Measurements from ENCODE around the gene GPR6. TPM values are rescaled to one million over a fixed set of nuclear protein-coding genes. Genes with fewer than 3 reads are reported as not detected.

Gene GPR6
- total and polyA plus RNA-seq, 9 donors: not detected

DNA sequence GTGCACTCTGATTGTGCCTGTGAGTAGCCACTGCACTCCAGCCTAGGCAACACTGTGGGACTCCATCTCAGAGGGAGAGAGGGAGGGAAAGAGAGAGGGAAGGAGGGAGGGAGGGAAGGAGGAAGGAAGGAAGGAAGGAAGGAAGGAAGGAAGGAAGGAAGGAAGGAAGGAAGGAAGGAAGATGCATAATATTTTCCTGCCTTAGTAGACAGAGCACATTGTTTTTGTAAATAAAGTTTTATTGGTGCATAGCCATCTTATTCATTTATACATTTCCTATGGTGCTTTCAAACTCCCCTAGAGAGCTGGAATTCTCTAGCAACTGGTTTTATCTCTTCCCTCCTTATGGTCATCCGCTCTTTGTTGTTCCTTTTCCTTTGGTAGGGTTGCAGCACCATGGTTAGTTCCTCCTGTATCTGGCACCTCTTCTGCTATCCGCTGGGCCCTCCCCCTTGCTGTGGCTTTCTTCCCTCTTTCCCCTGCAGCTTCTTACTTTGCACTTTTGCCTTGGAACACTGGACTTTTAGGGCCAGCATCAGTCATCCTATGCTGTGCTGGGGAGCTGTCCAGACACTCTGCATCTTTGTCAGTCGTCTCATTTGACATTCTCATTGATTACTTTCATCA is 20.2 kb downstream of the GPR6 start:
- Histone ChIP-seq H3K27me3 (ENCODE audit: control insufficient read depth, insufficient read depth, low read length) (no peaks in the 10 kb centered on the region), H3K27ac (ENCODE audit: low read length) (no peak overlapping the region), H3K9me3 (replicated peaks; ENCODE audit: control insufficient read depth, low read depth, low read length) (no peaks in the 10 kb centered on the region), H3K4me1 (ENCODE audit: control insufficient read depth, insufficient read depth, low read length) (no peaks in the 10 kb centered on the region), H3K4me3 (ENCODE audit: low read length) (no peak overlapping the region), H3K36me3 (ENCODE audit: control insufficient read depth, insufficient read depth, low read length) (no peaks in the 10 kb centered on the region)
- no peak for DNase-seq
- 25% methylated on average over 2 of the region's 3 CpGs for WGBS (ENCODE audit: insufficient coverage)

DNA sequence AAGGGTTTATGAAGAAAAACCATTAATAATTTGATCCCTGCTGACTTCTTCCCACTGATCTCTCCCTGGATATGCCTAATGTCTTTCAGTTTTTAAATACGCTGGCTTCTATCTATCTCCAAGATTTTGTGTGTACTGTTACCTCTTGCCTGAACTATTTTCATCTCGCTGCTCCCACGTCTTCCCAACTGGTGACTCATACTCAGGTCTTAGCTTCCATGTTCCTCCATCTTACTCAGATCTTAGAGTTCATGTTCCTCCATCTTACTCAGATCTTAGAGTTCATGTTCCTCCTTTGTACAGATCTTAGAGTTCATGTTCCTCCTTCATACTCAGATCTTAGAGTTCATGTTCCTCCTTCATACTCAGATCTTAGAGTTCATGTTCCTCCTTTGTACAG is 21.6 kb downstream of the GPR6 start:
- no peak overlapping the region for H3K27ac ChIP-seq (ENCODE audit: low read length)
- no peaks in the 10 kb centered on the region for H3K36me3 ChIP-seq (ENCODE audit: control insufficient read depth, insufficient read depth, low read length)
- no peaks in the 10 kb centered on the region for H3K4me1 ChIP-seq (ENCODE audit: control insufficient read depth, insufficient read depth, low read length)
- H3K4me3 ChIP-seq (ENCODE audit: low read length): no peak overlapping the region
- no peaks in the 10 kb centered on the region for H3K9me3 ChIP-seq (replicated peaks; ENCODE audit: control insufficient read depth, low read depth, low read length)
- 87% methylated on average over 3 of the region's 3 CpGs for WGBS (ENCODE audit: insufficient coverage)
- H3K27me3 ChIP-seq (ENCODE audit: control insufficient read depth, insufficient read depth, low read length): no peaks in the 10 kb centered on the region
- DNase-seq: no peak

DNA sequence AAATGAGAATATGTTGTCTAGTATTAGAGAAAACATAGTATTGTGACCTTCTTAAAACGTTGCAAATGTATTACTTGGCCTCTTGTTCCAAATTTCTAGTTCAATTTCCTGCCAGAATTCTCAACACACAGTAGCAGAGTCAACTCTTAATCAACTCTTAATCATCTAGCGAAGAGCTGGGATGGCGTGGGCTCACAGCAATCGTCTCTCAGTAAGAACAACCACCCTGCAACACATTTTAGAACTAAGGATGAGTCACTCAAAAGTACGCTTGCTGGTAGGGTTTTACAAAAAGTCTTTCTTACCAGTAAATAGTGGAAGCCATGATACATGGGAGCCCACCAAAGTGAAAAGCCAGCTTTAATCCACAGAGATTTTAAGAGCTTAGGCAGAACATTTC is 24.6 kb downstream of the GPR6 start:
- H3K27me3 ChIP-seq (ENCODE audit: control insufficient read depth, insufficient read depth, low read length): no peaks in the 10 kb centered on the region
- WGBS (ENCODE audit: insufficient coverage): no CpG with 5 or more reads among the region's 5 CpGs
- no peaks in the 10 kb centered on the region for H3K4me1 ChIP-seq (ENCODE audit: control insufficient read depth, insufficient read depth, low read length)
- H3K9me3 ChIP-seq (replicated peaks; ENCODE audit: control insufficient read depth, low read depth, low read length): no peaks in the 10 kb centered on the region
- H3K27ac ChIP-seq (ENCODE audit: low read length): no peak overlapping the region
- no peak overlapping the region for H3K4me3 ChIP-seq (ENCODE audit: low read length)
- no peak for DNase-seq
- no peaks in the 10 kb centered on the region for H3K36me3 ChIP-seq (ENCODE audit: control insufficient read depth, insufficient read depth, low read length)

DNA sequence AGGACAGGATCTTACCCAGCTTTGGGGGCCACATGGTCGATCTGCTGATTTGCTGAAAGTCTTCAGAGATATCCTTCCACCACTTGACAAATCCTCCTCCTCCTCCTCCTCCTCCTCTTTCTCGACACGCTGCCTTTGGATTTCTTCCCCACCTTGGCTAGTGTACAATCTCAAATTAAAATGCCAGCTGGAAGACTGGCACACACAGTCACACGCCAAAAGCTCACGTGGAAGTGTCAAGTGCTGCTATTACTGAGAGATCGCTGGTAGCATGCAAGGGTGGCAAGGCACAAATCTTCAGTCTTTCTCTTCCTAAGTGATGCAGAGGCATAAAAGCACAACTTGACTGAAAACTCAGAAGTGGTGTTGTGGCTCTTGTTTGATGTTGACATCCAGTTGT is 35.3 kb downstream of the GPR6 start:
- Histone ChIP-seq H3K36me3 (ENCODE audit: control insufficient read depth, insufficient read depth, low read length) (no peaks in the 10 kb centered on the region), H3K27ac (ENCODE audit: low read length) (no peak overlapping the region), H3K4me3 (ENCODE audit: low read length) (no peak overlapping the region), H3K4me1 (ENCODE audit: control insufficient read depth, insufficient read depth, low read length) (no peaks in the 10 kb centered on the region), H3K9me3 (replicated peaks; ENCODE audit: control insufficient read depth, low read depth, low read length) (no peaks in the 10 kb centered on the region), H3K27me3 (ENCODE audit: control insufficient read depth, insufficient read depth, low read length) (no peaks in the 10 kb centered on the region)
- DNase-seq: no peak
- WGBS (ENCODE audit: insufficient coverage): 81% methylated on average over 3 of the region's 6 CpGs

DNA sequence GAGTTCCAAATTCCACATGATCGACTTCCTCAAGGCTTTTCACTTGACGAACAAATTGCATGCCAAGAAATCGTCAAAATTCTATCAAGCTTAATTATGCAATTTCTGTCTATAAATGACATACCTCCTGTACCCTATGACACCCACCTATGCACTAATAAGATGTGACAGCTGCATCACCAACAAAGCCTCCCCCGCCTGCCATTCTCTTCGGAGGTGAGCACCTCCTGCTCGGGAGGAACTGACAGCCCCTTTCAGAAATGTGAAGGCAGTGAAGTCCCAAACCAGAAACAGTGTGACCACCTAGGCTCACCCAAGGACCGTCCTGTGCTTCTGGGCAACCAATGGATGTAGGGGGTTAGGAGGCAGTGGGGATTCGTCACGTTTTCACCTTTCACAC is 37.1 kb downstream of the GPR6 start:
- 80% methylated on average over 8 of the region's 9 CpGs for WGBS (ENCODE audit: insufficient coverage)
- Histone ChIP-seq H3K4me1 (ENCODE audit: control insufficient read depth, insufficient read depth, low read length) (no peaks in the 10 kb centered on the region), H3K9me3 (replicated peaks; ENCODE audit: control insufficient read depth, low read depth, low read length) (no peaks in the 10 kb centered on the region), H3K4me3 (ENCODE audit: low read length) (no peak overlapping the region), H3K27me3 (ENCODE audit: control insufficient read depth, insufficient read depth, low read length) (no peaks in the 10 kb centered on the region), H3K36me3 (ENCODE audit: control insufficient read depth, insufficient read depth, low read length) (no peaks in the 10 kb centered on the region), H3K27ac (ENCODE audit: low read length) (no peak overlapping the region)
- no peak for DNase-seq

DNA sequence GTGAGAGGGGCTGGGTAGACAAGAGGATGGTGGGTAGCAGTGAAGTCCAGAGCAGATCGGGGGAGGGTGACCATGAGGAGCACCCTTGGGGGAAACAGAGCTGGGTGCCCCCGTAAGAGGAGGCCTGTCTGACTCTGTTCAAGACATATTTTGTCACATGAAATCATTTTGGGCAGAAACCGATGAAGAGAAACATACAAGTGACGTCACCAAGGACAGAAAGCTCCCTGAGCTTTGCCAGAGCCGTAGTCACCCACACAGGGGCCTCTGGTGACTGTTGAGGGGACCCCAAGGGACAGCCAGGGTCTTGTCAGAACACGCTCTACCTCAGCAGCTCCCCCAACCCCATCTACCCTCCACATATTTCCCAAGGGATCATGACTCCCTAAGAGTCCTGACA is 39.2 kb downstream of the GPR6 start:
- DNase-seq: no peak
- H3K4me1 ChIP-seq (ENCODE audit: control insufficient read depth, insufficient read depth, low read length): no peaks in the 10 kb centered on the region
- H3K4me3 ChIP-seq (ENCODE audit: low read length): no peak overlapping the region
- H3K9me3 ChIP-seq (replicated peaks; ENCODE audit: control insufficient read depth, low read depth, low read length): no peaks in the 10 kb centered on the region
- H3K27ac ChIP-seq (ENCODE audit: low read length): no peak overlapping the region
- 88% methylated on average over 5 of the region's 6 CpGs for WGBS (ENCODE audit: insufficient coverage)
- no peaks in the 10 kb centered on the region for H3K36me3 ChIP-seq (ENCODE audit: control insufficient read depth, insufficient read depth, low read length)
- no peaks in the 10 kb centered on the region for H3K27me3 ChIP-seq (ENCODE audit: control insufficient read depth, insufficient read depth, low read length)

DNA sequence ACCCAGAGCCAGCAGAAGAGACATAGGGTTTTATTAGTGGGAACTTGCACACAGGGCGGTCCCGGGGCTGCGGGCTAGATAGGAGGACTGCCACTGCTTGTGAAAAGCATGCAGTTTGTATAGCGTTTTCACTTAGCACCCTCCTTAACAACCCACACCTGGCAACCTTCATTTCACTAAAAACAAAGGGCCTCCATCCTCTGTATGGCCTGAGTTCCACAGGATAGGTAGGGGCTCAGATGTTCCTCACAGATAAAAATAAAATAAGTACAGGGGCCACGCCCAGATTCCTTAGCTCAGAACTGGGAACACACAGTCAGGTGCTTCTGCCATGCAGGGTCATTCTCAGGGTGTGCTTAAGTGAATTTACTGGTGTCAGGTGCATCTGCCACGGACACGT is 39.8 kb downstream of the GPR6 start:
- Histone ChIP-seq H3K9me3 (replicated peaks; ENCODE audit: control insufficient read depth, low read depth, low read length) (no peaks in the 10 kb centered on the region), H3K36me3 (ENCODE audit: control insufficient read depth, insufficient read depth, low read length) (no peaks in the 10 kb centered on the region), H3K4me1 (ENCODE audit: control insufficient read depth, insufficient read depth, low read length) (no peaks in the 10 kb centered on the region), H3K4me3 (ENCODE audit: low read length) (no peak overlapping the region), H3K27ac (ENCODE audit: low read length) (no peak overlapping the region), H3K27me3 (ENCODE audit: control insufficient read depth, insufficient read depth, low read length) (no peaks in the 10 kb centered on the region)
- 81% methylated on average over 6 of the region's 7 CpGs for WGBS (ENCODE audit: insufficient coverage)
- DNase-seq: no peak

DNA sequence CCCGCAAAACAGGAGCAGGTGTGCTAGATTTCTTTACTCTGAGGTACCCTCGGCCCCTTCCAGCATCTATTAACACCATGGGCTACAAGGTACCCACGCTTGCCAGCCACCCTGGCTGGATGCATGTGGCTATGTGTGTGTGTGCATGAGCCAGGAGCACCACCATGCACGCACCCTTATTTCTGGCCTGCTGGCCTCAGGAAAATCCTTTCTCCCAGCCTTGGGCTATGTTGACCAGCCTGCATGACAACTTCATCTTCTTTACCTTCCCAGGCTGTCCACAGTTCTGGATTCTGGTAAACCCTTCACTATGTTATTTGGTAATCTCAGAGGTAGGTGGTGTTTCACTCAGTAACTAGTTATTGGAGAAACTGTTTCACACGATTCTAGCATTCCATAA is 40.4 kb downstream of the GPR6 start:
- 83% methylated on average over 1 of the region's 5 CpGs for whole genome bisulfite sequencing (ENCODE audit: insufficient coverage)
- no peaks in the 10 kb centered on the region for H3K36me3 ChIP-seq (ENCODE audit: control insufficient read depth, insufficient read depth, low read length)
- no peak overlapping the region for H3K4me3 ChIP-seq (ENCODE audit: low read length)

DNA sequence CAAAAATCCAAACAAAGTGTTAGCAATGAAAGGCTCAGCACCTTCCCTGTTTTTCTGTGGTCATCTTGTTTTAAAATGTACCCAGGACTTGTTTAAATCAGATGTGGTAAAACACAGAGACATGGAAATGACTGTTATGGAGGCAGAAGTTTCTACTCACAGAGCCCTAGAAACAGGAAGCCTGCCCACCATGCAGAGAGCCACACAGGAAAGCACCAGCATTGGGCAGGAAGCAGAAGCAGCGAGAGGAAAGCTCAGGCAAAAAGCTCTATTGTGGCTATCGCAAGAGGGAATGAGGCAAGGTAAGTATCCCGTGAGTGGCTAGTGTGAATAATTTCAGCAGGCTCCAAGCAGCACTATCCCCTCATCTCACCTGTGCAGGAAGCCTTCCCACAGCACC is 42.8 kb downstream of the GPR6 start:
- no CpG with 5 or more reads among the region's 3 CpGs for WGBS (ENCODE audit: insufficient coverage)
- H3K4me1 ChIP-seq (ENCODE audit: control insufficient read depth, insufficient read depth, low read length): no peaks in the 10 kb centered on the region

More for the DNA sequence above, 40.4 kb downstream of the GPR6 start:
- Histone ChIP-seq H3K27me3 (ENCODE audit: control insufficient read depth, insufficient read depth, low read length) (no peaks in the 10 kb centered on the region), H3K4me1 (ENCODE audit: control insufficient read depth, insufficient read depth, low read length) (no peaks in the 10 kb centered on the region), H3K9me3 (replicated peaks; ENCODE audit: control insufficient read depth, low read depth, low read length) (no peaks in the 10 kb centered on the region), H3K27ac (ENCODE audit: low read length) (no peak overlapping the region)
- DNase-seq: no peak

DNA sequence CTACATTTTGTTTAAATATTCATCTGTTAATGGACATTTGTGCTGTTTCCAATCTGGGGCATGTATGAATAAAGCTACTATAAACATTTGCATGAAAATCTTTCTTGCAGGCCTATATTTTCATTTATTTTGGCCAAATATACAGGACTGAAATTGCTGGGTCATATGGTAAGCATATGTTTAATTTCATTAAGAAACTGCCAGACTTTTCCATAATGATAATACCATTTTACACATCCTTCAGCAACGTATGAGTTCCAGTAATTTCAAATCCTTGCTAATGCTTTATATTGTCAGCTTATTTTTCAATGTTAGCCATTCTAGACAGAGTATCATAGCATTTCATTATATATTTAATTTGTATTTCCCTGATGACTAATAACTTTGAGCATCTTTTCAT is 51.0 kb downstream of the GPR6 start:
- DNase-seq: no peak
- Histone ChIP-seq H3K4me1 (ENCODE audit: control insufficient read depth, insufficient read depth, low read length) (no peaks in the 10 kb centered on the region), H3K9me3 (replicated peaks; ENCODE audit: control insufficient read depth, low read depth, low read length) (no peaks in the 10 kb centered on the region), H3K27ac (ENCODE audit: low read length) (no peak overlapping the region), H3K36me3 (ENCODE audit: control insufficient read depth, insufficient read depth, low read length) (no peaks in the 10 kb centered on the region), H3K27me3 (ENCODE audit: control insufficient read depth, insufficient read depth, low read length) (no peaks in the 10 kb centered on the region), H3K4me3 (ENCODE audit: low read length) (no peak overlapping the region)
- no CpG with 5 or more reads among the region's 1 CpG for WGBS (ENCODE audit: insufficient coverage)

More for the DNA sequence above, 42.8 kb downstream of the GPR6 start:
- Histone ChIP-seq H3K4me3 (ENCODE audit: low read length) (no peak overlapping the region), H3K36me3 (ENCODE audit: control insufficient read depth, insufficient read depth, low read length) (no peaks in the 10 kb centered on the region), H3K27me3 (ENCODE audit: control insufficient read depth, insufficient read depth, low read length) (no peaks in the 10 kb centered on the region), H3K27ac (ENCODE audit: low read length) (no peak overlapping the region), H3K9me3 (replicated peaks; ENCODE audit: control insufficient read depth, low read depth, low read length) (no peaks in the 10 kb centered on the region)
- DNase-seq: no peak
